GM19397 (cell line): ENCODE data around the gene PRODH.
"Not testable (repeated sequence)": the region's sequence is repeated elsewhere in the genome, so short reads cannot be mapped to it uniquely, and the experiment has no call there.

Source experiments
- ATAC-seq: cut with Tn5 transposase; IDR thresholded peaks from one replicate; pipeline ENCODE4 v1.9.1; 2021; ENCODE audit warnings: mild to moderate bottlenecking, moderate library complexity; ENCODE audit not compliant: unreplicated experiment

PRODH gene

GRCh38 chr22:18911535-18911934, 24.6 kb downstream of the PRODH start:
- ATAC-seq, result not testable (repeated sequence)

DNA sequence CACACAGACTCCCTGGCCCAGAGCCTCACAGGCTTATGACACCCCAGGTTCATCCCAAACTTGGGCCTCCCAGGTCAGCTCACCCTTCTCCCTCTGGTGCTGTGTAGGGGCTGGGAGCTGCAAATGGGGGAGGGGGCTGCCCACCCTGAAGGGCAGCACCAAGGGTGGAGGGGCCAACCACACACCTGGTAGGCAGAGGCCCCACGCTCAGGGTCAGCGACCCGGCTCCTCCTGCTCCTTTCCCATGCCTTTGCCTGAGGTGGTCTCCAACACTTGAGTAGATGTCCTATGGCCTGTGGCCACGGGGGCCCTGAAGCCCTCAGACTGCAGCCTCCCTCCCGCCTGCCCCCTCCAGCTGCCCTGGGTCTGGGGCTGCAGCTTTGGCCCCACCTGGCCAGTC, 26.5 kb downstream of the PRODH start:
- no peak for ATAC-seq

DNA sequence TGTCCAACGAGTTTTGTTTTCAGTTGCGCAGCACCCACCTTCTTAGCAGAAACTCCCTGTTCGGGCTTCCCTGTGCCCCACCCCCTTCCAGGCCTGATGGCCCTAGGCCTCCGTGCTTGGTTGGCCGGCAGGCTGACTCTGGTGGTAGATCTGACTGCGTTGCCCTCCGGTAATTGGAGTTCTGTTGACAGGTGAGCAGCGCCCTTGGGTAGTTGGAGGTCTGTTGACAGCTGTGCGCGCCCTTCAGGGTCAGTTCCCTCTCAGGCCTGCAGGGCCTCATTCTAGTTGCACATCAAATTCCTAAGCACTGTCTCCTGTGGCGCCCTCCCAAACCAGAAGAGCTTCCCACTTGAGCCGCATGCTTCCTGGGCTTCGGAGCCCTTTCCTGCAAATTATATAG, 29.2 kb downstream of the PRODH start:
- ATAC-seq, result no peak

- not testable (repeated sequence) for ATAC-seq
Measured at GRCh38 chr22:18906410-18906745, 29.7 kb downstream of the PRODH start.

- peak; percentile 94 for ATAC-seq
Measured at GRCh38 chr22:18905540-18906409, 30.3 kb downstream of the PRODH start, which contains the start of gene DGCR6. TSS of gene DGCR6 (plus strand) at chr22:18906320. CDS start at chr22:18906375, 55 bp downstream.

- not testable (repeated sequence) for ATAC-seq
Measured at GRCh38 chr22:18896037-18896657, 39.9 kb downstream of the PRODH start.

DNA sequence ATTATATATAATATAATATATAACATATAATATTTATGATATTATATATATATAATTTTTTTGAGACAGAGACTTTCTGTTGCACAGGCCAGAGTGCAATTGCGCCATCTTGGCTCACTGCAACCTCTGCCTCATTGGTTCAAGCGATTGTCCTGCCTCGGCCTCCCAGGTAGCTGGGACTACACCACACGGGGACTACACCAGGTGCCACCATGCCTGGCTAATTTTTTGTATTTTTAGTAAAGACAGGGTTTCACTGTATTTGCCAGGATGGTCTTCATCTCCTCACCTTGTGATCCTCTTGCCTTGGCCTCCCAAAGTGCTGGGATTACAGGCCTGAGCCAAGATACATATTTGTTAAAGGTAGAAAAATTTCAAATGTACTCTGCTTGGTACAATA, 42.3 kb downstream of the PRODH start:
- not testable (repeated sequence) for ATAC-seq

- ATAC-seq, result peak; percentile 82
Measured at GRCh38 chr22:18890510-18891192, 45.4 kb downstream of the PRODH start.

DNA sequence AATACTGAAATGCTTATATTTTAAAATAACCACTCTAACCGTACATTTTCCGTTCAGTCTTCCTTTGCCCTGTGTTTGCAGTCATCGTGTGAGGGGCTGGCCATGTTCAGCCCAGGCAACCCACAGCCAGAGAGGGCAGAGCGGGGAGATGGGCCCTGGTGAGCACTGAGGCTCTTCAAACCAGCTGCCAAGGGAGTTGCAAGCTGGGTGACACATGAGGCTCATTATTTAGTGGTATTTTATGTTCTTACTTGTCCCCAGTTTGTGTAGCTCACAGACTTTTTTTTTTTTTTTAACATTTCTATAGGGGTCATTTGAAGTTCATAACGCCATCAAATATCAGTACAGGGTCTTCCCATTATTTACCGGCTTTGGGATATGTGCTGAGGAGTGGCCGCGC, 48.0 kb downstream of the PRODH start:
- ATAC-seq, result no peak

DNA sequence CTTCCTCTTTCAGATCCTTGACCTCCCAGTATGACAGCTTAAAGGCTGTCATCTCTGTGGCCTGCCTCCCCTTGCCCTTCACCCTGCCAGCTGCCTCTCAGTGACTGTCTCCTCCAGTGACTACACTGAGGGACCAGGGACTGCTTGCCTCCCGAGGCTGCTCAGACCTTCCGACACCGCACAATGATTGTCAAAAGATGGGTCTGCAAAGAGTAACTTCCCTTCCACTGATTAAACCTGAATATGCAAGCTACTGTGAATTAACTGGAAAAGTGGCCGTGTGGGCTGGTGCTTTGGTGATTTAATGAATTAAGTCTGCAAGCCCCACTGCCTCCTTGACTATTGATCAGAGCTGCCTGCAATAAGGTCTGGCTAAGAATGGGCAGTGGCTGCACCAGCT, 51.6 kb downstream of the PRODH start:
- not testable (repeated sequence) for ATAC-seq

- ATAC-seq, result not testable (repeated sequence)
Measured at GRCh38 chr22:18881260-18881659, 54.8 kb downstream of the PRODH start.
